ENCODE measurements around the gene BRICD5. TPM values are rescaled to one million over a fixed set of nuclear protein-coding genes. Genes with fewer than 3 reads are reported as not detected.

The BRICD5 gene
- total and polyA plus RNA-seq, 4 experiments from 2014 or later, result 0.39 to 33.4 (median 32.4) TPM; not detected in 1

GRCh38 chr16:2180962-2181923 lies 29.4 kb downstream of the BRICD5 start:
- Mint-ChIP-seq H3K36me3 (peaks cover 0 to under 1% of the 10 kb centered on the region in 2 donors), H3K27ac (no peak overlapping the region), H3K4me1 (peaks cover 0 to 7% (median 2%) of the 10 kb centered on the region in 4 donors), H3K27me3 (no peaks in the 10 kb centered on the region), H3K9me3 (no peaks in the 10 kb centered on the region), H3K4me3 (no peak overlapping the region)
- H3K9me3 ChIP-seq (ENCODE audit: control insufficient read depth in 1 of 2, low read length in 2 of 2), result no peaks in the 10 kb centered on the region
- no peaks in the 10 kb centered on the region for H3K36me3 ChIP-seq (ENCODE audit: insufficient read depth, low read length)
- no peaks in the 10 kb centered on the region for H3K4me1 ChIP-seq (ENCODE audit: insufficient read depth, low read length)
- DNase-seq, result no peak
- POLR2A ChIA-PET (ENCODE audit: partially characterized antibody), result no interaction called here
- intact Hi-C loops (cut with micrococcal nuclease), result no loop called here
- CTCF ChIA-PET (ENCODE audit: partially characterized antibody), result no interaction called here
- H3K27me3 ChIP-seq (ENCODE audit: insufficient read depth, low read length), result no peaks in the 10 kb centered on the region
- H3K27ac ChIP-seq (ENCODE audit: low read depth, low read length), result no peak overlapping the region
- H3K4me3 ChIP-seq (ENCODE audit: low read length in 2 of 2), result no peak overlapping the region

- no peak overlapping the region for H3K4me3 ChIP-seq (ENCODE audit: low read length in 2 of 2)
- Mint-ChIP-seq H3K4me3 (no peak overlapping the region), H3K4me1 (peaks cover 0 to 7% (median 2%) of the 10 kb centered on the region in 4 donors), H3K9me3 (no peaks in the 10 kb centered on the region), H3K27me3 (no peaks in the 10 kb centered on the region), H3K36me3 (peaks cover 0 to 6% of the 10 kb centered on the region in 2 donors), H3K27ac (no peak overlapping the region)
- H3K27me3 ChIP-seq (ENCODE audit: insufficient read depth, low read length), result no peaks in the 10 kb centered on the region
- no peak overlapping the region for H3K27ac ChIP-seq (ENCODE audit: low read depth, low read length)
- no peaks in the 10 kb centered on the region for H3K36me3 ChIP-seq (ENCODE audit: insufficient read depth, low read length)
- H3K9me3 ChIP-seq (ENCODE audit: control insufficient read depth in 1 of 2, low read length in 2 of 2), result no peaks in the 10 kb centered on the region
- intact Hi-C loops (cut with micrococcal nuclease), result no loop called here
- no peaks in the 10 kb centered on the region for H3K4me1 ChIP-seq (ENCODE audit: insufficient read depth, low read length)
- ChIA-PET POLR2A (ENCODE audit: partially characterized antibody) (no interaction called here), CTCF (ENCODE audit: partially characterized antibody) (no interaction called here)
- no peak for DNase-seq
These were observed 30.2 kb downstream of the BRICD5 start for GRCh38 chr16:2180461-2180860.

- Histone ChIP-seq H3K4me1 (ENCODE audit: insufficient read depth, low read length) (no peaks in the 10 kb centered on the region), H3K27me3 (ENCODE audit: insufficient read depth, low read length) (no peaks in the 10 kb centered on the region), H3K36me3 (ENCODE audit: insufficient read depth, low read length) (no peaks in the 10 kb centered on the region), H3K4me3 (ENCODE audit: low read length in 2 of 2) (no peak overlapping the region), H3K9me3 (ENCODE audit: control insufficient read depth in 1 of 2, low read length in 2 of 2) (no peaks in the 10 kb centered on the region), H3K27ac (ENCODE audit: low read depth, low read length) (no peak overlapping the region)
- ChIA-PET POLR2A (ENCODE audit: partially characterized antibody) (no interaction called here), CTCF (ENCODE audit: partially characterized antibody) (no interaction called here)
- no peak for DNase-seq
- peaks cover 0 to 7% (median 2%) of the 10 kb centered on the region in 4 donors for H3K4me1 Mint-ChIP-seq
- intact Hi-C loops (cut with micrococcal nuclease), result no loop called here
- H3K36me3 Mint-ChIP-seq, result peaks cover 0 to 8% of the 10 kb centered on the region in 2 donors
- no peak overlapping the region for H3K4me3 Mint-ChIP-seq
- H3K27ac Mint-ChIP-seq, result no peak overlapping the region
- no peaks in the 10 kb centered on the region for H3K9me3 Mint-ChIP-seq
- no peaks in the 10 kb centered on the region for H3K27me3 Mint-ChIP-seq
These were observed 31.1 kb downstream of the BRICD5 start for GRCh38 chr16:2179576-2179975.

GRCh38 chr16:2179107-2179501 lies 31.6 kb downstream of the BRICD5 start:
- DNase-seq, result no peak
- no peak overlapping the region for H3K4me3 Mint-ChIP-seq
- CTCF ChIA-PET (ENCODE audit: partially characterized antibody), result no interaction called here
- peaks cover 0 to 12% of the 10 kb centered on the region in 2 donors for H3K36me3 Mint-ChIP-seq
- Histone ChIP-seq H3K4me1 (ENCODE audit: insufficient read depth, low read length) (no peaks in the 10 kb centered on the region), H3K4me3 (ENCODE audit: low read length in 2 of 2) (no peak overlapping the region), H3K9me3 (ENCODE audit: control insufficient read depth in 1 of 2, low read length in 2 of 2) (no peaks in the 10 kb centered on the region), H3K36me3 (ENCODE audit: insufficient read depth, low read length) (peaks cover 1% of the 10 kb centered on the region), H3K27me3 (ENCODE audit: insufficient read depth, low read length) (no peaks in the 10 kb centered on the region), H3K27ac (ENCODE audit: low read depth, low read length) (no peak overlapping the region)
- H3K9me3 Mint-ChIP-seq, result no peaks in the 10 kb centered on the region
- intact Hi-C loops (cut with micrococcal nuclease), result no loop called here
- peaks cover 0 to 7% (median 2%) of the 10 kb centered on the region in 4 donors for H3K4me1 Mint-ChIP-seq
- POLR2A ChIA-PET (ENCODE audit: partially characterized antibody), result no interaction called here
- H3K27ac Mint-ChIP-seq, result no peak overlapping the region
- no peaks in the 10 kb centered on the region for H3K27me3 Mint-ChIP-seq

- Histone ChIP-seq H3K4me1 (ENCODE audit: insufficient read depth, low read length) (no peaks in the 10 kb centered on the region), H3K27ac (ENCODE audit: low read depth, low read length) (no peak overlapping the region), H3K27me3 (ENCODE audit: insufficient read depth, low read length) (no peaks in the 10 kb centered on the region), H3K4me3 (ENCODE audit: low read length in 2 of 2) (no peak overlapping the region), H3K36me3 (ENCODE audit: insufficient read depth, low read length) (peaks cover 4% of the 10 kb centered on the region), H3K9me3 (ENCODE audit: control insufficient read depth in 1 of 2, low read length in 2 of 2) (no peaks in the 10 kb centered on the region)
- Mint-ChIP-seq H3K4me1 (peaks cover 0 to 7% (median 2%) of the 10 kb centered on the region in 4 donors), H3K27ac (no peak overlapping the region), H3K36me3 (peaks cover 0 to 16% of the 10 kb centered on the region in 2 donors), H3K27me3 (no peaks in the 10 kb centered on the region), H3K4me3 (no peak overlapping the region), H3K9me3 (no peaks in the 10 kb centered on the region)
- CTCF ChIA-PET (ENCODE audit: partially characterized antibody), result no interaction called here
- intact Hi-C loops (cut with micrococcal nuclease), result no loop called here
- POLR2A ChIA-PET (ENCODE audit: partially characterized antibody), result interaction anchor here (1.4 kb wide), 1 partner anchor 23 kb away, joined by 3 read pairs; the partner anchor contains the start of gene TRAF7
- peak in 4 of 5 donors; percentile 28 to 56 (median 47) for DNase-seq
These were observed 32.1 kb downstream of the BRICD5 start for GRCh38 chr16:2178321-2179106.

- DNase-seq, result no peak
- Histone ChIP-seq H3K4me1 (ENCODE audit: insufficient read depth, low read length) (no peaks in the 10 kb centered on the region), H3K36me3 (ENCODE audit: insufficient read depth, low read length) (peaks cover 4% of the 10 kb centered on the region), H3K27me3 (ENCODE audit: insufficient read depth, low read length) (no peaks in the 10 kb centered on the region), H3K27ac (ENCODE audit: low read depth, low read length) (no peak overlapping the region), H3K4me3 (ENCODE audit: low read length in 2 of 2) (no peak overlapping the region), H3K9me3 (ENCODE audit: control insufficient read depth in 1 of 2, low read length in 2 of 2) (no peaks in the 10 kb centered on the region)
- POLR2A ChIA-PET (ENCODE audit: partially characterized antibody), result interaction anchor here (1.4 kb wide), 1 partner anchor 22 kb away, joined by 3 read pairs; the partner anchor contains the start of gene TRAF7
- CTCF ChIA-PET (ENCODE audit: partially characterized antibody), result no interaction called here
- Mint-ChIP-seq H3K9me3 (no peaks in the 10 kb centered on the region), H3K27me3 (no peaks in the 10 kb centered on the region), H3K27ac (no peak overlapping the region), H3K4me3 (no peak overlapping the region), H3K4me1 (peaks cover 0 to 7% (median 2%) of the 10 kb centered on the region in 4 donors), H3K36me3 (peaks cover 0 to 16% of the 10 kb centered on the region in 2 donors)
- intact Hi-C loops (cut with micrococcal nuclease), result no loop called here
These were observed 33.1 kb downstream of the BRICD5 start for GRCh38 chr16:2177561-2177960.

- no peak overlapping the region for H3K4me3 Mint-ChIP-seq
- Histone ChIP-seq H3K4me1 (ENCODE audit: insufficient read depth, low read length) (no peaks in the 10 kb centered on the region), H3K36me3 (ENCODE audit: insufficient read depth, low read length) (peaks cover 4% of the 10 kb centered on the region), H3K27ac (ENCODE audit: low read depth, low read length) (no peak overlapping the region), H3K27me3 (ENCODE audit: insufficient read depth, low read length) (no peaks in the 10 kb centered on the region), H3K9me3 (ENCODE audit: control insufficient read depth in 1 of 2, low read length in 2 of 2) (no peaks in the 10 kb centered on the region), H3K4me3 (ENCODE audit: low read length in 2 of 2) (no peak overlapping the region)
- peaks cover 0 to 4% (median under 1%) of the 10 kb centered on the region in 4 donors for H3K4me1 Mint-ChIP-seq
- no peak for DNase-seq
- POLR2A ChIA-PET (ENCODE audit: partially characterized antibody), result interaction anchor here (1.4 kb wide), 1 partner anchor 22 kb away, joined by 3 read pairs; the partner anchor contains the start of gene TRAF7
- H3K36me3 Mint-ChIP-seq, result peaks cover 0 to 16% of the 10 kb centered on the region in 2 donors
- no peak overlapping the region for H3K27ac Mint-ChIP-seq
- CTCF ChIA-PET (ENCODE audit: partially characterized antibody), result no interaction called here
- H3K27me3 Mint-ChIP-seq, result no peaks in the 10 kb centered on the region
- no peaks in the 10 kb centered on the region for H3K9me3 Mint-ChIP-seq
- intact Hi-C loops (cut with micrococcal nuclease), result no loop called here
These were observed 33.6 kb downstream of the BRICD5 start for GRCh38 chr16:2177101-2177500.
